Peyer's patch (tissue), 4 donors: ENCODE results near the gene LONP2. TPM values are rescaled to one million over a fixed set of nuclear protein-coding genes. Genes with fewer than 3 reads are reported as not detected.
"Not testable (repeated sequence)": the region's sequence is repeated elsewhere in the genome, so short reads cannot be mapped to it uniquely, and the experiment has no call there.

ENCODE experiments used
- DNase-seq, 3 donors: peaks; one replicate each; pipeline ENCODE4 v3.0.0-alpha.2; 2017 to 2019
- H3K27ac ChIP-seq, 4 donors: fragments of 200-600 bp; sonication (generic); one replicate each; pipeline ENCODE4 v1.5.1; 2016 to 2019
- H3K27me3 ChIP-seq, 2 donors: fragments of 200-600 bp; sonication (generic); one replicate each; pipeline ENCODE4 v1.5.1; 2019
- H3K36me3 ChIP-seq, 3 donors: fragments of 200-600 bp; sonication (generic); one replicate each; pipeline ENCODE4 v1.5.1; 2016 to 2019
- H3K4me1 ChIP-seq, 4 donors: fragments of 200-600 bp; sonication (generic); one replicate each; pipeline ENCODE4 v1.5.1; 2016 to 2019
- H3K4me3 ChIP-seq, 4 donors: fragments of 200-600 bp; sonication (generic); 1 replicate in 3 of 4; 2 replicates in 1 of 4; pipeline ENCODE4 v1.5.1; 2016 to 2019; ENCODE audit warnings: mild to moderate bottlenecking in 1 of 4
- H3K9me3 ChIP-seq, 4 donors: fragments of 200-600 bp; sonication (generic); one replicate each; pipeline ENCODE4 v1.5.1; 2016 to 2019; ENCODE audit warnings: mild to moderate bottlenecking in 1 of 4
- CTCF ChIP-seq, 6 experiments: fragments of 450-650 bp in 4 of 6; fragments of 200-600 bp in 2 of 6; sonication (generic) in 1 of 6; IDR thresholded peaks; one replicate each; pipeline ENCODE4 v1.5.1; 2017 to 2019; ENCODE audit warnings: antibody characterized with exemption in 6 of 6, mild to moderate bottlenecking in 3 of 6, moderate library complexity in 1 of 6
- POLR2A ChIP-seq, 2 donors: fragments of 450-650 bp; IDR thresholded peaks; one replicate each; pipeline ENCODE4 v1.5.1; 2017; ENCODE audit warnings: antibody characterized with exemption in 2 of 2, mild to moderate bottlenecking in 2 of 2, moderate library complexity in 2 of 2
- total RNA-seq, 4 donors: library from RNA; depleted of rRNA; stranded (reverse); fragments of >200 nt; gene quantifications; one replicate each; pipeline ENCODE4 v1.1.0, GENCODE V29; 2016

The LONP2 gene
- total RNA-seq, 4 donors from 2014 or later: 56.7 to 104 (median 70.7) TPM

GRCh38 chr16:48300391-48300856 lies 56.3 kb downstream of the LONP2 start:
- Histone ChIP-seq H3K4me1 (no peaks in the 10 kb centered on the region), H3K9me3 (no peaks in the 10 kb centered on the region), H3K27me3 (no peaks in the 10 kb centered on the region), H3K4me3 (no peak overlapping the region), H3K36me3 (peaks cover 0 to 76% (median 0%) of the 10 kb centered on the region in 3 donors), H3K27ac (no peak overlapping the region)
- no peak for DNase-seq
- TF ChIP-seq POLR2A (IDR thresholded peaks at IDR 0.05) (no peak), CTCF (IDR thresholded peaks at IDR 0.05) (no peak)

- DNase-seq: no peak
- Histone ChIP-seq H3K9me3 (peaks cover 0 to 7% (median 3%) of the 10 kb centered on the region in 4 donors), H3K4me3 (no peak overlapping the region), H3K36me3 (peaks cover 0 to 76% (median 0%) of the 10 kb centered on the region in 3 donors), H3K27me3 (no peaks in the 10 kb centered on the region), H3K4me1 (no peaks in the 10 kb centered on the region), H3K27ac (no peak overlapping the region)
- TF ChIP-seq CTCF (IDR thresholded peaks at IDR 0.05) (no peak), POLR2A (IDR thresholded peaks at IDR 0.05) (no peak)
These were observed 64.4 kb downstream of the LONP2 start for GRCh38 chr16:48308535-48308934.

GRCh38 chr16:48310908-48311641 lies 67.0 kb downstream of the LONP2 start:
- Histone ChIP-seq H3K36me3 (peaks cover 0 to 65% (median 0%) of the 10 kb centered on the region in 3 donors), H3K4me1 (no peaks in the 10 kb centered on the region)
- TF ChIP-seq CTCF (IDR thresholded peaks at IDR 0.05): no peak

GRCh38 chr16:48313905-48314304 lies 69.8 kb downstream of the LONP2 start:
- not testable (repeated sequence) for H3K9me3 ChIP-seq, DNase-seq, H3K27me3 ChIP-seq, H3K4me3 ChIP-seq, H3K27ac ChIP-seq
- Histone ChIP-seq H3K4me1 (peaks cover 0 to 10% (median 4%) of the 10 kb centered on the region in 4 donors), H3K36me3 (peaks cover 0 to 49% (median 0%) of the 10 kb centered on the region in 3 donors)

More at GRCh38 chr16:48310908-48311641, 67.0 kb downstream of the LONP2 start:
- Histone ChIP-seq H3K27me3 (no peaks in the 10 kb centered on the region), H3K27ac (no peak overlapping the region), H3K9me3 (peaks cover 0 to 7% (median 3%) of the 10 kb centered on the region in 4 donors), H3K4me3 (no peak overlapping the region)
- no peak for DNase-seq

GRCh38 chr16:48317026-48317425 lies 72.9 kb downstream of the LONP2 start:
- Histone ChIP-seq H3K9me3 (peaks cover 0 to under 1% (median 0%) of the 10 kb centered on the region in 4 donors), H3K4me1 (peaks cover 0 to 18% (median 4%) of the 10 kb centered on the region in 4 donors), H3K4me3 (no peak overlapping the region), H3K27ac (no peak overlapping the region), H3K27me3 (no peaks in the 10 kb centered on the region), H3K36me3 (peaks cover 0 to 26% (median 0%) of the 10 kb centered on the region in 3 donors)
- no peak for DNase-seq
- TF ChIP-seq CTCF (IDR thresholded peaks at IDR 0.05): no peak
- TF ChIP-seq POLR2A (IDR thresholded peaks at IDR 0.05): no peak

- no peak overlapping the region for H3K4me3 ChIP-seq
- TF ChIP-seq CTCF (IDR thresholded peaks at IDR 0.05) (peak in 1 of 6 experiments; percentile 7), POLR2A (IDR thresholded peaks at IDR 0.05) (no peak)
- no peaks in the 10 kb centered on the region for H3K9me3 ChIP-seq
- no peak for DNase-seq
- H3K4me1 ChIP-seq: peaks cover 0 to 18% (median 4%) of the 10 kb centered on the region in 4 donors
- H3K27me3 ChIP-seq: no peaks in the 10 kb centered on the region
- no peak overlapping the region for H3K27ac ChIP-seq
- H3K36me3 ChIP-seq: peaks cover 0 to 27% (median 0%) of the 10 kb centered on the region in 3 donors
These were observed 73.7 kb downstream of the LONP2 start for GRCh38 chr16:48317614-48318315.
